Fibroblast of lung (primary cell): Measurements from ENCODE around the gene ATF4.

Experiments
- CTCF ChIP-seq, 2 donors: IDR thresholded peaks in 1 of 2; conservative IDR thresholded peaks in 1 of 2; 1 replicate in 1 of 2; 2 replicates in 1 of 2; pipeline ENCODE4 v1.5.1; 2011 to 2012; ENCODE audit warnings: low read length in 2 of 2, control low read depth in 1 of 2, inconsistent platforms in 1 of 2, low read depth in 1 of 2, mild to moderate bottlenecking in 1 of 2
- EZH2 ChIP-seq: IDR thresholded peaks from 2 replicates; pipeline ENCODE4 v1.5.1; 2012; ENCODE audit warnings: low read length, control low read depth, mild to moderate bottlenecking; ENCODE audit errors: missing control alignments

GRCh38 chr22:39520226-39521105, at the start of gene ATF4:
- TF ChIP-seq CTCF (conservative IDR thresholded peaks at IDR 0.05 in 1 of 2, IDR thresholded peaks at IDR 0.05 in 1 of 2; ENCODE audit: low read depth in 1 of 2, low read length in 2 of 2) (no peak), EZH2 (no peak)
